Measurements from ENCODE around the gene SH3GL1.

GRCh38 chr19:4402171-4403004 is 2.0 kb upstream of the SH3GL1 start, which contains the start of gene CHAF1A:
- TF ChIP-seq CTCF (IDR thresholded peaks at IDR 0.05) = no peak
- peak in 1 of 2 donors; percentile 68 for TF ChIP-seq POLR2A (IDR thresholded peaks at IDR 0.05)
